KOPT-K1 (cell line): ENCODE results near the gene CYSTM1.

Experiments
- H3K27ac ChIP-seq: fragments of 200-600 bp; sonication (generic); 2 replicates; pipeline ENCODE4 v1.5.1; 2016; ENCODE audit warnings: antibody characterized with exemption, mild to moderate bottlenecking, low read depth, low read length; ENCODE audit not compliant: poor library complexity, severe bottlenecking
- H3K36me3 ChIP-seq: fragments of 200-600 bp; sonication (generic); 2 replicates; pipeline ENCODE4 v1.5.1; 2017; ENCODE audit warnings: antibody characterized with exemption, mild to moderate bottlenecking, low read length, moderate library complexity; ENCODE audit not compliant: insufficient read depth
- H3K9me3 ChIP-seq: fragments of 200-600 bp; sonication (generic); 2 replicates; pipeline ENCODE4 v1.5.1; 2017; ENCODE audit warnings: antibody characterized with exemption, low read length, mild to moderate bottlenecking; ENCODE audit not compliant: insufficient read depth, poor library complexity, severe bottlenecking

Gene CYSTM1

DNA sequence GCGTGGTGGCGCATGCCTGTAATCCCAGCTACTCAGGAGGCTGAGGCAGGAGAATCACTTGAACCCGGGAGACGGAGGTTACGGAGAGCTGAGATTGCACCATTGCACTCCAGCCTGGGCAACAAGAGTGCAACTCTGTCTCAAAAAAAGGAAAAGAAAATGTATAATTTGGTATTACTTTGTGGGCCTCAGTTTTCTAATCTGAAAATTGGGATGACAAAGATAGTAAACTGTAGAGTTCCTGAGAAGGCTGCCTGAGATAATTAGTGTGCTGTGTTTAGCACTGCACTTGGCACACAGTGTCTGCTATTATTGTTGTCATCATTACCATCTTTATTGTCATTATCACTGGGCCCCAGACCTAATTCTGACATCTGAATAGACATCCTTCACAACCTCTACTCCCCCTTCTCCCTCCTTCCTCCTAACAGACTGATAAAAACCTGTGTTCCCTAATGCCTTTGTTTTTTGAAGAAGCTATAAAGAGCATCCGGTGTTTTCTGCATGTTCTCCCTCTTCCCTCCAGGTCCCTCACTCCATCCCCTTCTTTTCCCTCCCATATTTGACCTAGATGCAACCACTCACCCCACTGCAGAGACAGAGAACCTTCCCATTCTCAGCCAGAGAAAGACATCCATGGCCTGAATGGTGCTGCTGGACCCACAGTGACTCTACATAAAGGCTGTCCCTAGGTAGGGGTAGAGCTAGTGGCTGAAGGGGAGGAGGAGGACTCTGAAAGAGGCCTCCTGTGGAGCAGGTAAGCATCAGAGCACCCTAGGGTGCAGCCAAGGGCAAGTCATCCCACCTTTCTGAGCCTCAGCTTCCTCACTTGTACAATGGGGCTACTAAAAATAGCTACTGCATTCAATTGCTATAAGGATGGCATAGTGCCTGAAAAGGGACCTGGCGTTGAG lies 15.7 kb upstream of the CYSTM1 start:
- H3K36me3 ChIP-seq = no peaks in the 10 kb centered on the region
- no peak overlapping the region for H3K27ac ChIP-seq
- H3K9me3 ChIP-seq = no peaks in the 10 kb centered on the region

DNA sequence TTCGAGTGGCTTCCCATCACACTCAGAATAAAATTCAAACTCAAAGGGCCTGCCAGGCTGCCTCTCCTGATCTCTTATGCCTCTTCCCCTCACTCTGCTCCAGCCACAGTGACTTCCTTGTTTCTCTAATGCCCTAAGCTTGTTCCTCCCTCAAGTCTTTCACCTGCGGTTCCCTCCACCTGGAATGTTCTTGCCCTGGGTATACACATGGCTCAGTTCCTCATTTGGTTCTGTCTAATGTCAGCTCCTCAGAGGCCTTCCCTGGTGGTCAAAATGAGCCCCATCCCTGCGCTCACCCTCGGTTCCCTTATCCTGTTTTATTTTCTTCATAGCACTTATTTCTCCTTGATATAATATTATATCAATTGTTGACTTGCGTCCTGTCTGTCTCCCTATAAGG lies 12.7 kb upstream of the CYSTM1 start:
- H3K36me3 ChIP-seq = no peaks in the 10 kb centered on the region
- no peak overlapping the region for H3K27ac ChIP-seq
- H3K9me3 ChIP-seq = no peaks in the 10 kb centered on the region

DNA sequence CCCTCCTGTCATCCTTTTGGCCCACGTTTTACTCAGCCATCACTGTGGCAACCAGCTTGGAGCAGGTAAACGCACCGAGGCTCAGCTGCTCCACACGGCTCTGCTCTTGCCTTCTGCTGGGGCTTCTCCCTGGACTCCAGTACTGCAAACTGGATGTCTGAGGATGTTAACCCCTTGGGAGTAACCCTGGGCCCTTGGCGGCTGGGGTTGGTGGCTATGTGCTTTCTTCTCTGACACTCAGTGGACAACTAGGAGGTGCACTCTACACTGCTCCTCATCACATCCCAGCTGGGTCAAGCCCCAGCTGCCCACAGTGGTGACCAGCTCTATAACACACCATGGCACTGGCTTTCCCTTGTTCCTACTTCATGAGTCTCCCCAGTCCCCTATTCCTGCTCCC lies 12.2 kb upstream of the CYSTM1 start:
- Histone ChIP-seq H3K36me3 (no peaks in the 10 kb centered on the region), H3K27ac (no peak overlapping the region), H3K9me3 (no peaks in the 10 kb centered on the region)

DNA sequence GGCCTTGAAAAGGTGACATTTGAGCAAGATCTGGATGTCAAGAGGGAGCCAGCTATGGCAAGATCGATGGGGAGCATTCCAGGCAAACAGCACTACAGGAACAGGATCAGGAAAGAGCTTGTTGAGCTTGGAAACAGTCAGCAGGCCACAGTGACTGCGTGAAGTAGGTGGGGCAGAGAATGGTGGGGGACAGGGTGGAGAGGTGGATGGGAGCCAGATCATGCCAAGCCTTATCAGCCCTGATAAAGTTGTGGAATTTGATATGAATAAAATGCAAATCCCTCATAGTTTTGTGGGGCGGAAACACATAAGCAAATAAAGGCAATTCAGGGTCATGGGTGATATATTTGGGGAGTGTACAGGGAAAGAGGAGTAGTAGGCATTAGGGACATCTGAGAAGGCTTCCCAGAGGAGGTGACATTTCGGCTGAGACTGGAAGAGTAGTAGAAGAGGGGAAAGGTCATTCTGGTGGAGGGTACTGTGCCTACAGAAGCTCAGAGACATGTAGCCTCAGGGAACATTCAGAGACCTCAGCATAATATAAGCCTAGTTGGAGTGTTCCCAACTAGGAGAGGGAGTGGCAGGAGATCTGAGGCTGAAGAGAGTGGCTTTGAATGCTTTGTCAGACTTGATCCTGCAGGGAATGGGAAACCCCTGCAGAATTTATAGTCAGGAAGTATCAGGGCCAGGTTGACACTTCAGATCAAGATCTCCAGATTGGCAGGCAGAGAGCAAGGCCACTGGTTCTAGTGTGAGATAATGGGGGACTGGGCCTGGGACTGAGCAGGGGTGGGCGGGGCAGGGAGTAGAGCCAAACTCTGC lies 9.7 kb upstream of the CYSTM1 start:
- no peak overlapping the region for H3K27ac ChIP-seq
- H3K36me3 ChIP-seq = no peaks in the 10 kb centered on the region
- H3K9me3 ChIP-seq = no peaks in the 10 kb centered on the region

DNA sequence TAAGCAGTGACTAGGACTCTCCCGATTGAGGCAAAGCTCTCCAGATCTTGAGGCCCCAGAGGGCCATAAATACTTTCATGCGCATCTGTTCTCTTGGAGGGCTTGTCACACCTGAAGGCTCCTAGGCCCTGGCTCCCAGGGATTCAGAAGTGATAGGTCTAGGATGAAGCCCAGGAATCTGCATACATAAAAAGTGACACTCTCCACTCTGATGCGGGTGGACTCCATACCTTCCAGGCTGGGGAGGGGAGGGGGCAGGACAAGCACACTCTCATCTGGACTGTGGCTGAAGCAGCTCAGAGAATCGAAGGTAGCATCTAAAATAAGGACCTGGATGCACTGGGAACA lies 9.1 kb upstream of the CYSTM1 start:
- no peaks in the 10 kb centered on the region for H3K9me3 ChIP-seq
- no peak overlapping the region for H3K27ac ChIP-seq
- H3K36me3 ChIP-seq = no peaks in the 10 kb centered on the region

DNA sequence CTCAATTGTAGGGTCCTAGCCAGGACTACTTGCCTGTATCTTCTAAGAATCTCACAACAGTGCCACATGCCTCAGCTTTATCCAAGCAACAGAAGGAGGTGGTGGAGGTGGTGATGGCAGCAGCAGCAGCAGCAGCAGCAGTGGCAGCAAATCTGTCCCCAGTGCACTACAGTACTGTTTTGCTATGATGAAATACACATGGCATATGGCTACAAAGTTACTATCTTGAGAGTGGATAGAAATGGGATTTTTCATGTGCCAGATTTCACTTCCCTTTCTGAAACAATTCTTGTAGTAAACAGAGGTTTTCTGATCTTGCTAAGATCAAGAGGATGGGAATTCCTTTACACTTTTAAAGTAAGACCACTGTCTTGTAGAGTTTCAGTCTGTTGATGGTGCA lies 8.1 kb upstream of the CYSTM1 start:
- Histone ChIP-seq H3K36me3 (no peaks in the 10 kb centered on the region), H3K27ac (no peak overlapping the region), H3K9me3 (no peaks in the 10 kb centered on the region)

DNA sequence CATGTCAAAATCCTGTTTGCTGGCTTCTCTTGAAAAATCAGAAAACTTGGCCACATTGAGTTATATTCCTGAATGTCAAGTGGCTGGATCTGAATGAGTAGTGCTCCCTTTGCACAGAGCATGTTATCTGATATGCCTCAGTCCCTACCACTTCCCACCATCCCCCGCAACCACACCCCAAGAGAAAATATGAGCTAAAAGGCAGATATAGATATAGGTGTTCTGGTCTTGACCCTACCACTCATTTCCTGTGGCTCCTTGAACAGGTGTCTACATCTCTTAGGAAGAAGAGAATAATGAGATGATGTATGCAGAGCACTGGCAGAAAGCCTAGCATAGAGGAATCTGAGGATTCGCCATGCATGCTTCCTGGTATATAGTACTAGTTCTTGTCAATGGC lies 6.6 kb upstream of the CYSTM1 start:
- Histone ChIP-seq H3K27ac (no peak overlapping the region), H3K36me3 (no peaks in the 10 kb centered on the region)

DNA sequence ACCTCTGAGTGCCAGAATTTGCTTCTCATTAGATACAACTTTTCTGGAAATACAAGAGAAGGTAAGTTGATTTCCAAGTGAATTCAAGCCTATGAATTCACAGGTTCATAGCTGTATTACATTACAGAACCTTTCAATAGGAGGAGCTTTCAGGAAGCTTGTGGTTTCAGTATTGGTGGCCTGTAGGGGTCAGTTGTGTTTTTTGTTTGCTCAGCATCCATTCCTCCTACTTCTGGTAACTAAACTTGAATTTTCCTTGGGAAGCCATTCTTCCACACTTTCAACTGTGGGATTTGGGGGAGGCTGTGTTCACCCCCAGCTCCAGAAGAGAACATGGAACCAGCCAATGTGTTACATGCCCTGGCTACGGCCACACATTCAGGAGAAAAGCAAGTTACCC lies 5.6 kb upstream of the CYSTM1 start:
- no peaks in the 10 kb centered on the region for H3K9me3 ChIP-seq
- H3K36me3 ChIP-seq = no peaks in the 10 kb centered on the region
- no peak overlapping the region for H3K27ac ChIP-seq

More for the DNA sequence above, 6.6 kb upstream of the CYSTM1 start:
- no peaks in the 10 kb centered on the region for H3K9me3 ChIP-seq

DNA sequence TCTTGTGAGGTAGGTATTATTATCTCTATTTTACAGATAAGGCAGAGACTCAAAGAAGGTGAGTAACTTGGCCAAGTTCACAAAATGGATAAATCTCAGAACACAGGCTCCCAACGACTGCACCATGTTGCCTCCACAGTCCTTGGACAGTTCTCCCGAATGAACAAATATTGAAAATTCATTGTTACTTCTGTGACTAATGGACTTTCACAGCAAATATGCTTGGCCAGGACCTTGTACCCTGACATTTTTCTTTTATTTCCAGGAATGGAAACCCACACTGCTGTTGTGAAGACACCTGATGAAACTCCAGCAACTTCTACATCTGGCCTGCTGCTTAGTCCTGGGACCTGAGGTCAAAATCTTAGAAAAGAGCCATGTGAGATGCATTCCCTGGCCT lies 2.5 kb upstream of the CYSTM1 start:
- no peaks in the 10 kb centered on the region for H3K9me3 ChIP-seq
- H3K27ac ChIP-seq = no peak overlapping the region
- H3K36me3 ChIP-seq = no peaks in the 10 kb centered on the region

DNA sequence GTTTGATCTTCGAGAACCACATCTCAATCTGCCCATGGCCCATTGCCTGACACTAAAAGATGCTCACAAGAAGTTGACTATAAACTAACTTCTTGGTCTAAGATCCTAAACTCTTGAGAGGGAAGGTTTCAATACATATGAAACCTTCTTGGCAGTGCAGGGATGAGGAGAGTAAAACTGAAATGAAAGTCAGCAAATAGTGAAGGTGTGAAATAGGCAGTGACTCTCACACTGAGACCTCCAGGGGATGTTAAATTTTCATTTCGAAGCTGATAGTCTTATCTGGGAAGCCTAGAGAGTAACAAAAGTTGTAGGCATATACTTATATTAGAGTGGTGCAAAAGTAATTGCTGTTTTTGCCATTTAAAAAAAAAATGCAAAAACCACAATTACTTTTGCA lies 974 bp upstream of the CYSTM1 start:
- H3K27ac ChIP-seq = no peak overlapping the region

DNA sequence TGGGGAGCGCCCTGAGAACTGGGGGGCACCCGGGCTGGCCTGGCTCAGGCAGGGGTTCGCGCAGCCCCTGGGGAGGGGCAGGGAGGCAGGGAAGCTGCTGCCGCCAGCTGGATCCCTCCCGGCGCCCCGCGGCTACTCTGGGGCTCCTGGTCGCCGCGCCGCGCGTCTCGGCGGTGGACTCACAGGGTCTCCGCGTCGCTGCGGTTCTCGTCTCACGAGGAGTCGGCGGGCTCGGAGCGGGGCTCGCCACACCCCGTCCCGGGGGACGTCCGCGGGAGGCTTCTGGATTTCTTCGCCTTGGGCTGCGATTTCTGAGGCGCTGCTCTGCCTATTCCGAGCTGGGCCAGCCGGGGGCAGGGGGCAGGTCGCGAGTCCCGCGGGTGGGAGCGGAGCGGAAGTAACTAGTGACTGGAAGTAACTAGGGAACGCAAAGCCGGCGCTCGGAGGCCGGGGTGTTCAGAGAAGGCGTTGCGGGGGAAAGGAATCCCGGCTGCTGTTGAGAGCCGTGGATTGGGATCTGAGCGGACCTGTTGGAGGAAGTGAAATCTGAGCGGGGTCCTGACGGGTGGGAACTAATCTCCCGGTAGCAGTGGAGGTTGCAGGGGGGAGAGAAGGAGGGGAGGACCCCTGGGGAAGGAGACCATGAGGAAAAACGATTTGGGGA lies 511 bp downstream of the CYSTM1 start:
- no peaks in the 10 kb centered on the region for H3K36me3 ChIP-seq
- H3K27ac ChIP-seq = peak overlapping the region; percentile 33
- no peaks in the 10 kb centered on the region for H3K9me3 ChIP-seq

More for the DNA sequence above, 974 bp upstream of the CYSTM1 start:
- Histone ChIP-seq H3K36me3 (no peaks in the 10 kb centered on the region), H3K9me3 (no peaks in the 10 kb centered on the region)

DNA sequence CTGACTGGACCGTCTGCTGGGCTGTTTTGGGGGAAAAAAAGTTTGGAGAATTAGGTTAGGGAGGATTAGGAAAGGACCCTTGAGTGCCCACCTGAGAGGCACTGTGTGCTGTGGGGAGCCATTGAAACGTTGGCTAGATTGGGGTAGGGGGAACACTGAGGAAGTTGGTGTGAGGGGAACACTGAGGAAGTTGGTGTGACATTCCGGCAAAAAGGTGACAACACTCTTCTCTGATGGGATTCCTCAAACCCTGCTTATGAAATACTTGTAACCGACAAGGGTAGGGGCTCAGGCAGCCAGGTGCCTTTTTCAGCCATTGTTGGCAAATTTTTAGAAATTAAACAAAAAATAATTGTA lies 1.0 kb downstream of the CYSTM1 start:
- Histone ChIP-seq H3K9me3 (no peaks in the 10 kb centered on the region), H3K36me3 (no peaks in the 10 kb centered on the region), H3K27ac (peak overlapping the region; percentile 33)

DNA sequence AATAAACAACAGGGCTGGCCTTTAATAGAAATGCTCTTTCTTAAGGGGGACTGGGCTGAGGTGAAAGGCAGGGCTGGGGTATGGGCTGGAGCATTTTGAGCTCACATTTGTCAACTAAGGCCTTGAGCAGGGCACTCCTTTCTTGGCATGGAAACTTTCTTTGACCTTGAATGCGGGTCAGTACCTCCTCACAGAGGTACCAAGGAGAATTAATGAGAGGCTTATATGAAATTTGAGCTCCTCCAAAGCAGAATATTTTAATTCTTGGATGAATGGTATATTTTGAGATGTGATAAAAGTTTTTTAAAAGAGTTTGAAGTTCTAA lies 3.1 kb downstream of the CYSTM1 start:
- Histone ChIP-seq H3K27ac (no peak overlapping the region), H3K36me3 (no peaks in the 10 kb centered on the region), H3K9me3 (no peaks in the 10 kb centered on the region)

DNA sequence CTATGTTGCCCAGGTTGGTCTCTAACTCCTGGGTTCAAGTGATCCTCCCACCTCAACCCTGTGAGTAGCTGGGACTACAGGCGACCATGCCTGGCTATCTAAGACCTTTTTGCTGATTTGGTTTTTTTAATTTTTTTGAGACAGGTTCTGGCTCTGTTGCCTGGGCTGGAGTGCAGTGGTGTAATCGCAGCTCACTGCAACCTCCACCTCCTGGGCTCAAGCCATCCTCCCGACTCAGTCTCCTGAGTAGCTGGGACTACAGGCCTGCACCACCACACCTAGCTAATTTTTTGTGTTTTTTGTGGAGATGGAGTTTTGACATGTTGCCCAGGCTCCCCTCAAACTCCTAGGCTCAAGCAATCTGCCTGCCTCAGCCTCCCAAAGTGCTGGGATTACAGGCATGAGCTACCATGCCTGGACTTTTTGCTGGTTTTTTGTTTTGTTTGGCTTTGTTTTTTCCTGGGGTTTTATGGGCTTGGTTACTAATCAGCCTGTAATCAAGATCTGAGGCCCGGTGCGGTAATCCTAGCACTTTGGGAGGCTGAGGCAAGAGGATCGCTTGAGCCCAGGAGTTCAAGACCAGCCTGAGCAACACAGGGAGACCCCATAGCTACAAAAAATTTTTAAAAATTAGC lies 3.6 kb downstream of the CYSTM1 start:
- Histone ChIP-seq H3K27ac (no peak overlapping the region), H3K9me3 (no peaks in the 10 kb centered on the region), H3K36me3 (no peaks in the 10 kb centered on the region)

DNA sequence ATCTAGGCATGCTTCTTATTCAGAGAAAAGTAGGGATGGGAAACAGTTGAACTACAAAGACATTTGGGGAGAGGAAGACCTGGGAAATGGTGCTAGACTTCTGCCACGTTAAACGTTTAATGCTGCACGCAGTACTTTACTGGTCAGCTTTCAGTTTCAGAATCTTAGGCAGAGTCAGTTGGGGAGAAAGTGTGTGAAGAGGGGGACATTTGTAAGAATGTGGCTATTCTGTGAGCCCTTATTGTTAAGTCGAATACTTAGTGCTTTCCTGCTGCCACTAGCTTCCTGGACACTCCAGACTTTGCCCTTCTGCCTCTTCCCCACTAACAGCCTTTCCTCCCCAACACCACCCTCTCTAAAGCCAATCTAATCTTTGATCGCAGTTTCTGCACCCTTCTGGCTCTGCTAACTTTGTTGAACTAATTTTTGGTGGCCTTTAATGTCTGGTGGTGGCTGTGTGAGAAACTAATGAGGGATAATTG lies 6.1 kb downstream of the CYSTM1 start:
- Histone ChIP-seq H3K27ac (no peak overlapping the region), H3K36me3 (no peaks in the 10 kb centered on the region)

More for the DNA sequence above, 6.1 kb downstream of the CYSTM1 start:
- H3K9me3 ChIP-seq = no peaks in the 10 kb centered on the region
